Measurements from ENCODE around the gene KRR1.

The KRR1 gene

GRCh38 chr12:75483431-75483830, 28.0 kb downstream of the KRR1 start:
- no peak for DNase-seq (ENCODE audit: low read depth)
- H3K4me3 ChIP-seq (ENCODE audit: low read depth, low read length), result no peak overlapping the region
- no peak for TF ChIP-seq CTCF (IDR thresholded peaks at IDR 0.05; ENCODE audit: control insufficient read depth, extremely low read depth, insufficient read depth)

GRCh38 chr12:75482646-75483045, 28.8 kb downstream of the KRR1 start:
- H3K4me3 ChIP-seq (ENCODE audit: low read depth, low read length), result no peak overlapping the region

GRCh38 chr12:75481774-75482173, 29.6 kb downstream of the KRR1 start:
- no peak for DNase-seq (ENCODE audit: low read depth)
- no peak overlapping the region for H3K4me3 ChIP-seq (ENCODE audit: low read depth, low read length)
- TF ChIP-seq CTCF (IDR thresholded peaks at IDR 0.05; ENCODE audit: control insufficient read depth, extremely low read depth, insufficient read depth), result no peak

More at GRCh38 chr12:75482646-75483045, 28.8 kb downstream of the KRR1 start:
- TF ChIP-seq CTCF (IDR thresholded peaks at IDR 0.05; ENCODE audit: control insufficient read depth, extremely low read depth, insufficient read depth), result no peak
- no peak for DNase-seq (ENCODE audit: low read depth)

GRCh38 chr12:75481013-75481705, 30.2 kb downstream of the KRR1 start:
- no peak overlapping the region for H3K4me3 ChIP-seq (ENCODE audit: low read depth, low read length)
- DNase-seq (ENCODE audit: low read depth), result no peak
- no peak for TF ChIP-seq CTCF (IDR thresholded peaks at IDR 0.05; ENCODE audit: control insufficient read depth, extremely low read depth, insufficient read depth)

- no peak within 1 kb of the TSS for H3K4me3 ChIP-seq (ENCODE audit: low read depth, low read length)
- TF ChIP-seq CTCF (IDR thresholded peaks at IDR 0.05; ENCODE audit: control insufficient read depth, extremely low read depth, insufficient read depth), result no peak
- DNase-seq (ENCODE audit: low read depth), result no peak
Measured at GRCh38 chr12:75480469-75480949, 30.9 kb downstream of the KRR1 start, which contains the start of gene GLIPR1. Gene GLIPR1 (plus strand): TSS chr12:75480755. CDS start chr12:75480881, 126 bp downstream.

GRCh38 chr12:75479963-75480461, 31.4 kb downstream of the KRR1 start:
- H3K4me3 ChIP-seq (ENCODE audit: low read depth, low read length), result no peak overlapping the region
- DNase-seq (ENCODE audit: low read depth), result no peak
- no peak for TF ChIP-seq CTCF (IDR thresholded peaks at IDR 0.05; ENCODE audit: control insufficient read depth, extremely low read depth, insufficient read depth)

All from LNCaP clone FGC (cell line).